ENCODE data around the gene SHF. TPM values are rescaled to one million over a fixed set of nuclear protein-coding genes. Genes with fewer than 3 reads are reported as not detected.
A peak's percentile ranks its signal among the peaks of the same experiment; 100 is the strongest.
"Not testable (repeated sequence)": the region's sequence is repeated elsewhere in the genome, so short reads cannot be mapped to it uniquely, and the experiment has no call there.

Gene SHF
- total RNA-seq, 1 donor = 1.9 TPM

DNA sequence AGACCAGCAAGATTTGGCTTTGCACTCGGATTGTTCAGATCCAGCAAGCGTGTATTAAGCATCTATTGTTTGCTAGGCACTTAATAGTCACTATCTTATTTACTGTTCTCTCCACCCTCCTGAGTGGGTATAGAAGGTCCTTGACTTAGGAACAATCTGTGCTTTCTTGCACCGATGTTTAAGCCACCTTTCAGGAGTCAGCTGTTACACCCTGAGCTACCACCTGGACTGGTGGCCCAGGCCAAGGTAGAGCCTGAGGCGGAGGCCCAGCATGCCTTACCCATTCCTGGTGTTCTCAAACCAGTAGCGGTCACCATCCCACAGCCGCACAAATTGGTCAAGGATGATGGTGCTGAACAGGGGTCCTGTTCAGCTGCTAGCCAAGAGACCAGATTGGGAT lies 48.0 kb downstream of the SHF start:
- no peak overlapping the region for H3K4me3 ChIP-seq (ENCODE audit: low read depth, low read length)
- TF ChIP-seq, protein P1, sequence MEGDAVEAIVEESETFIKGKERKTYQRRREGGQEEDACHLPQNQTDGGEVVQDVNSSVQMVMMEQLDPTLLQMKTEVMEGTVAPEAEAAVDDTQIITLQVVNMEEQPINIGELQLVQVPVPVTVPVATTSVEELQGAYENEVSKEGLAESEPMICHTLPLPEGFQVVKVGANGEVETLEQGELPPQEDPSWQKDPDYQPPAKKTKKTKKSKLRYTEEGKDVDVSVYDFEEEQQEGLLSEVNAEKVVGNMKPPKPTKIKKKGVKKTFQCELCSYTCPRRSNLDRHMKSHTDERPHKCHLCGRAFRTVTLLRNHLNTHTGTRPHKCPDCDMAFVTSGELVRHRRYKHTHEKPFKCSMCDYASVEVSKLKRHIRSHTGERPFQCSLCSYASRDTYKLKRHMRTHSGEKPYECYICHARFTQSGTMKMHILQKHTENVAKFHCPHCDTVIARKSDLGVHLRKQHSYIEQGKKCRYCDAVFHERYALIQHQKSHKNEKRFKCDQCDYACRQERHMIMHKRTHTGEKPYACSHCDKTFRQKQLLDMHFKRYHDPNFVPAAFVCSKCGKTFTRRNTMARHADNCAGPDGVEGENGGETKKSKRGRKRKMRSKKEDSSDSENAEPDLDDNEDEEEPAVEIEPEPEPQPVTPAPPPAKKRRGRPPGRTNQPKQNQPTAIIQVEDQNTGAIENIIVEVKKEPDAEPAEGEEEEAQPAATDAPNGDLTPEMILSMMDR (IDR thresholded peaks at IDR 0.05; ENCODE audit: insufficient read depth, low read length) = no peak
- DNase-seq (ENCODE audit: low read depth) = no peak

DNA sequence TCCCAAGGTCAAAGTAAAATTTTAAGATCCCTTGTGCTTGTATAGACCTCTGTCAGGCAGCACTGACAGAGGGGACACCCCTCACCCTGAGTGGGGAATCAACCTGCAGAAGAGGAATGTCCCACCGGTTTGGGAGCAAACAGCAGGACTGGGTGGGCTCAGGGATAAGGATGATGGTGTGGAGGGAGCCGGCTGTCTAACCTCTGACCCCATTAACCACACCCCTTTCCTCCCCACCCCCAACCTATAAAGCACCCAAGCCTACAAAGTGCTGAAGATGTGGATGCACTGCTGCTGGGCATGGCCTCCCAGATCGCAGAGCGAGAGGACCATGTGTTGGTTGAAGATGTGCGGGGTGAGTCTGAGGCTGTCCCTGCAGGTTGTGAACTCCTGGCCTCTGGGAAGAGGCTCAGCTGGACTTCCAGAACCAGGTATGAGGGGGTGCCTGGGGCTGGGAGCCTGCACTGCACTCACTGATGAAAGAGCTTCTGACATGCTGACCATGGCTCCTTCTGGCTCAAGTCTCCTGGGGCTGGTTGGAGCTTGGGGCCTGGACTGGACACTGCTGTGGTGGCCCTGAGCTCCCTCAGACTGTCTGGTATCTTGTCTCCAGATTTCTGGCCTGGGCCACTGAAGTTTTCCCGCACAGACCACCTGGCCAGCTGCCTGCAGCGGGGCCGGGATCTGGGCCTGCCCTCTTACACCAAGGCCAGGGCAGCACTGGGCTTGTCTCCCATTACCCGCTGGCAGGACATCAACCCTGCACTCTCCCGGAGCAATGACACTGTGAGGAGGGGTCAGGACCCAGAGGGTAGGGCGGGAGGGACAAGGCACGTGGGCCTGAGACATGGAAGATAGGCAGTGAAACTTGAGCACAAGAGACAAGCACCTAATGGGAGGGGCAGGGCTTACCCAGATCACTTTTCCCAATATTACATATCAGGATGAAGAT lies 48.7 kb downstream of the SHF start:
- no peak overlapping the region for H3K4me3 ChIP-seq (ENCODE audit: low read depth, low read length)
- no peak for DNase-seq (ENCODE audit: low read depth)
- TF ChIP-seq, protein P1 (IDR thresholded peaks at IDR 0.05; ENCODE audit: insufficient read depth, low read length) = no peak

DNA sequence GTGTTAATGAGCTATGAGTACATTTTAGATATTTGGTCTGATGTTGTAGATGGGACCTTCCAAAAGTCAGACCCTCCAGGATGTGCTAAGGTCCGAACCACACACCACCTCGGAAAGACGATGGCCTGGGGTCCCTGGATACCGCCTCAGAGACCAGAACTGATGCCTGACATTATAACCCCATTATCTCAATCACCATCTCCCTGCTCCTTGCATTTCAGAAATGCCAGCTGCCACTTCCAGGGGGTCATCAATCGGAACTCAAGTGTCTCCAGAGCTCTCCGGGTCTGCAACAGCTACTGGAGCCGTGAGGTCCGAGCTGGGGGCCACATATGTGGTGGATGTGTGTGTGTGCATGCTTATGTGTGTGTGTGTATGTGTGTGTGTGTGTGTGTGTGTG lies 50.1 kb downstream of the SHF start:
- no peak for DNase-seq (ENCODE audit: low read depth)
- TF ChIP-seq, protein P1 (IDR thresholded peaks at IDR 0.05; ENCODE audit: insufficient read depth, low read length) = no peak
- no peak overlapping the region for H3K4me3 ChIP-seq (ENCODE audit: low read depth, low read length)

DNA sequence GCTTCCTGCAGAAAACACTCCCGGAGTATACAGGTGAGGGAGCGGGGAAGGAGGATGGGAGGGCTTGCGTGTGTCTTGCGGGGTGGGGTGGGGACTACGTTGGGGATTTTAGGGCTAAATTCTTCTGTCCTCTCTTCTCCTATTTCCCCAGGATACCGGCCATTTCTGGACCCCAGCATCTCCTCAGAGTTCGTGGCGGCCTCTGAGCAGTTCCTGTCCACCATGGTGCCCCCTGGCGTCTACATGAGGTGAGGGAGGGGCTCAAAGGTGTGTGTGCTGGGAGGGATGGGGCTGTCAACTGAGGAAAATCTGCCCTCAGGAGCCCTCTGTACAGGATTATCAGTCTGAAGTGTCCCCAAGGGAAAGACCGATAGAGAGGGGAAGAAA lies 51.4 kb downstream of the SHF start:
- TF ChIP-seq, protein P1 (IDR thresholded peaks at IDR 0.05; ENCODE audit: insufficient read depth, low read length) = peak; percentile 24
- DNase-seq (ENCODE audit: low read depth) = no peak
- H3K4me3 ChIP-seq (ENCODE audit: low read depth, low read length) = no peak overlapping the region

DNA sequence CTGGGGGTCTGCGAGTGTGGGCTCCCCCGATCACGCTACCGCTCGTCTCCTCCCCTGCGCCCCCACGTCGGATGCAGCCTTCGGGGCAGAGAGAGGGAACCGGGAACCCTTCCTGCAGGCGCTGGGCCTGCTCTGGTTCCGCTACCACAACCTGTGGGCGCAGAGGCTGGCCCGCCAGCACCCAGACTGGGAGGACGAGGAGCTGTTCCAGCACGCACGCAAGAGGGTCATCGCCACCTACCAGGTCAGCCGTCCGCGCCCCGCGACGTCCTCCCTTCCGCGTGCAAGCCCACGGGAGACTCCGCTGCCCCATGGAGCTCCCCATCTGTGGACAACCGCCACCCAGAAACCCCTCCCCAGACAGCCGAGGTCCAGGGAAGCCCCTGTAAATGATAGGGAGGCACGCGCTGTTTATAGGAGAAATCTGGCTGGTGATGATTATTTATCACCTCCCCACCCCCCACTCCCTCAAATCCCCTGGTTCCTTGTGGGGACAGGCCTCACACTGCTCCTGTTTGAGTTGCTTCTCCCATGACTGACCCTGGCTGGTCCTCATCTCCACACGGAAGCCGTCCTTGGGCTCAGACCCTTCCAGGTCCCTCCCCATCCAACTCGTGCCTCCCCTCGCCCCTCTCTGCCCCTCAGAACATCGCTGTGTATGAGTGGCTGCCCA lies 51.9 kb downstream of the SHF start:
- H3K4me3 ChIP-seq (ENCODE audit: low read depth, low read length); DNase-seq (ENCODE audit: low read depth): not testable (repeated sequence)

DNA sequence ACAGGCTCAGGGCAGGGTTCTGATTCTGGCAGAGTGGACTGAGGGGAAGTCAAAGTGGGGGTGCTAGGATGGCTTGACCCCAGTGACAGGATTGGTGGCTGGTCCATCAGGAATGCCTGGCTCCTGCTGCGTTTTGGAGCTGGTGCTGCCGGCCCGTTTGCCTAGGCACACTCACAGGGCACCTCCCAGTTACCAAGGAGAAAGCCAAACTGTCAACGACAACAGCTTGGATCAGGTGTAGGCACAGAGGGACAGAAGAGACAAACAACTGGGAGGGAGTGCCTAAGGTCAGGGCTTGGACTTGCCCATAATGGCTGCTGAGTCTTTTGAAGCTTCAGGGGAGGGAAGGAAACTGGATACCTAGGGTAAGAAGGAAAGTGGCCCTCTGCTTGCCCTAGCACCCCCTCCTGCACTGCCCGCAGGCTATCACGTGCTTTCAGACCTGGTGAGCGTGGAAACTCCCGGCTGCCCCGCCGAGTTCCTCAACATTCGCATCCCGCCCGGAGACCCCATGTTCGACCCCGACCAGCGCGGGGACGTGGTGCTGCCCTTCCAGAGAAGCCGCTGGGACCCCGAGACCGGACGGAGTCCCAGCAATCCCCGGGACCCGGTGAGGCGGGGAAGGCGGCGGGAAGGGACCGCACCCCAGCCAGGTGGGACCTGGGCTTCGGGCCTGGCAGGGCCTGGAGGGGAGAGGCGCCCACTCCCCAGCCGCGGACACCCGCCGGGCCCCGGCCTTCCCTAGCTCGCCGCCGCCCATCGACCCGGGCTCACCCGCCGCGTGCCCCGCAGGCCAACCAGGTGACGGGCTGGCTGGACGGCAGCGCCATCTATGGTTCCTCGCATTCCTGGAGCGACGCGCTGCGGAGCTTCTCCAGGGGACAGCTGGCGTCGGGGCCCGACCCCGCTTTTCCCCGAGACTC lies 52.8 kb downstream of the SHF start:
- no peak overlapping the region for H3K4me3 ChIP-seq (ENCODE audit: low read depth, low read length)
- DNase-seq (ENCODE audit: low read depth) = no peak
- TF ChIP-seq, protein P1 (IDR thresholded peaks at IDR 0.05; ENCODE audit: insufficient read depth, low read length) = no peak
